ENCODE data around the gene HDAC4. TPM values are rescaled to one million over a fixed set of nuclear protein-coding genes. Genes with fewer than 3 reads are reported as not detected.

Gene HDAC4
- polyA plus RNA-seq, 1 donor (not counting 4 experiments of a cell fraction or from before 2014, with no cell fraction given) = 2.9 TPM

- Histone ChIP-seq H2AFZ (ENCODE audit: control insufficient read depth, low read length) (no peak overlapping the region), H3K4me3 (ENCODE audit: control insufficient read depth in 2 of 3, extremely low read depth in 1 of 3, insufficient read depth in 2 of 3, low read depth in 1 of 3, low read length in 3 of 3) (no peak overlapping the region), H3K4me1 (ENCODE audit: control insufficient read depth, extremely low read depth, insufficient read depth, low read length) (peaks cover 7% of the 10 kb centered on the region), H3K9me1 (ENCODE audit: control insufficient read depth, extremely low read depth, insufficient read depth, low read length) (no peaks in the 10 kb centered on the region), H4K20me1 (ENCODE audit: control insufficient read depth, extremely low read depth, insufficient read depth, low read length) (no peaks in the 10 kb centered on the region), H3K27me3 (ENCODE audit: control insufficient read depth, extremely low read depth, insufficient read depth, low read length) (no peaks in the 10 kb centered on the region), H3K9me3 (ENCODE audit: control insufficient read depth, low read depth, low read length) (no peaks in the 10 kb centered on the region), H3K36me3 (ENCODE audit: control insufficient read depth in 2 of 2, extremely low read depth in 1 of 2, insufficient read depth in 2 of 2, low read length in 2 of 2) (peaks cover 0 to 4% of the 10 kb centered on the region in 2 experiments), H3K79me2 (ENCODE audit: control insufficient read depth, insufficient read depth, low read length) (no peaks in the 10 kb centered on the region), H3K27ac (ENCODE audit: control insufficient read depth, insufficient read depth, low read length) (no peak overlapping the region), H3K4me2 (ENCODE audit: control insufficient read depth, extremely low read depth, insufficient read depth, low read depth, low read length) (no peak overlapping the region), H3K9ac (ENCODE audit: control insufficient read depth, extremely low read depth, insufficient read depth, low read length) (no peak overlapping the region)
- FAIRE-seq = no peak
- dilution Hi-C loops (cut with MboI; ENCODE audit: extremely low pct_ligation_motif_present, low sequenced_read_pairs) = no loop called here
- DNase-seq (ENCODE audit: low read depth, low spot score) = no peak
- TF ChIP-seq EZH2 (IDR thresholded peaks at IDR 0.05; ENCODE audit: low read length) (no peak), CTCF (optimal IDR thresholded peaks at IDR 0.05 in 1 of 3, IDR thresholded peaks at IDR 0.05 in 1 of 3, conservative IDR thresholded peaks at IDR 0.05 in 1 of 3; ENCODE audit: extremely low read depth in 1 of 3, insufficient read depth in 2 of 3, low read length in 3 of 3) (no peak)
These were observed 291.5 kb downstream of the HDAC4 start for GRCh38 chr2:239109041-239109927.

DNA sequence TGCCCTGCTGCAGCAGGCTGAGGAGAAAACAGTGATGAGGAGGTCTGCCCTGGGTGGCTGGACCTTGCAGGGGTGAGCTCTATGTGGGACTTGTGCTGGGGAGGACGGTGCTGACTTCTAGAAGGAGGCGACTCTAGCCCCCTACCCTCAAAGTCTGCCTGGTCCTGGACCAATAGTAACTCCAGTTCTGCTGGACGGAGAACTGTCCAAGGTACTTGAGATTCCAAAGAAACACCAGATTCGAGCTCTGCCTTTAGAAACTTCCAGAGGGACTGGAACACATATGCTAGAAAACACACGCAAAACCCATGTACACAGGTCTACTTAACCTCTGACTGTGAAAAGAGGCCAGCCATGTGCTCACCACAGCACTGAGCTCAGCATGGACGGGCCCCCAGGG is 292.4 kb downstream of the HDAC4 start:
- Histone ChIP-seq H3K79me2 (ENCODE audit: control insufficient read depth, insufficient read depth, low read length) (no peaks in the 10 kb centered on the region), H3K4me2 (ENCODE audit: control insufficient read depth, extremely low read depth, insufficient read depth, low read depth, low read length) (no peak overlapping the region), H3K9ac (ENCODE audit: control insufficient read depth, extremely low read depth, insufficient read depth, low read length) (no peak overlapping the region), H3K4me3 (ENCODE audit: control insufficient read depth in 2 of 3, extremely low read depth in 1 of 3, insufficient read depth in 2 of 3, low read depth in 1 of 3, low read length in 3 of 3) (no peak overlapping the region), H3K27me3 (ENCODE audit: control insufficient read depth, extremely low read depth, insufficient read depth, low read length) (no peaks in the 10 kb centered on the region), H3K27ac (ENCODE audit: control insufficient read depth, insufficient read depth, low read length) (no peak overlapping the region), H3K36me3 (ENCODE audit: control insufficient read depth in 2 of 2, extremely low read depth in 1 of 2, insufficient read depth in 2 of 2, low read length in 2 of 2) (peaks cover 0 to 4% of the 10 kb centered on the region in 2 experiments), H4K20me1 (ENCODE audit: control insufficient read depth, extremely low read depth, insufficient read depth, low read length) (no peaks in the 10 kb centered on the region), H3K9me1 (ENCODE audit: control insufficient read depth, extremely low read depth, insufficient read depth, low read length) (no peaks in the 10 kb centered on the region), H3K9me3 (ENCODE audit: control insufficient read depth, low read depth, low read length) (no peaks in the 10 kb centered on the region), H2AFZ (ENCODE audit: control insufficient read depth, low read length) (no peak overlapping the region), H3K4me1 (ENCODE audit: control insufficient read depth, extremely low read depth, insufficient read depth, low read length) (peaks cover 2% of the 10 kb centered on the region)
- dilution Hi-C loops (cut with MboI; ENCODE audit: extremely low pct_ligation_motif_present, low sequenced_read_pairs) = no loop called here
- DNase-seq (ENCODE audit: low read depth, low spot score) (no peak), FAIRE-seq (no peak)
- TF ChIP-seq CTCF (optimal IDR thresholded peaks at IDR 0.05 in 1 of 3, IDR thresholded peaks at IDR 0.05 in 1 of 3, conservative IDR thresholded peaks at IDR 0.05 in 1 of 3; ENCODE audit: extremely low read depth in 1 of 3, insufficient read depth in 2 of 3, low read length in 3 of 3) (no peak), EZH2 (IDR thresholded peaks at IDR 0.05; ENCODE audit: low read length) (no peak)
